ENCODE data around the gene BCL7A.

DNA sequence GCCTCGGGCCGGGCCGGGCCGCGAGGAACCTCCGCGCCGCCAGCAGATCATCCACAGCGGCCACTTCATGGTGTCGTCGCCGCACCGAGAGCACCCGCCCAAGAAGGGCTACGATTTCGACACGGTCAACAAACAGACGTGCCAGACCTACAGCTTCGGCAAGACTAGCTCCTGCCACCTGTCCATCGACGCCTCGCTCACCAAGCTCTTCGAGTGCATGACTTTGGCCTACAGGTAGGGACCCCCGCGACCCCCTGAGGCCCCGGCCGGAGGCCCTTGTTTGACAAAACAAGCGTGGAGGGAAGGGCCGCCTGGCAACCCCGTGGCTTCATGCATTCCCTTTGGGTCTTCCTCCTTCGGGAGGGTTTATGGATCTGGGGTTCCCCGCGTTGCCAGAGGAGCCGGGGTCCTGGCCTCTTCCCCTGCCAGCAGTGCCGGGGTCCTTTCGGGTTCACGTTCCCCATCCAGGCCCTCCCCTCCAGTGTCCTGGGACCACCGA, 57.4 kb downstream of the BCL7A start:
- no peak for TF ChIP-seq POLR2A (IDR thresholded peaks at IDR 0.05)
- TF ChIP-seq EP300 (IDR thresholded peaks at IDR 0.05; ENCODE audit: low read depth), result no peak
- TF ChIP-seq, protein P1, sequence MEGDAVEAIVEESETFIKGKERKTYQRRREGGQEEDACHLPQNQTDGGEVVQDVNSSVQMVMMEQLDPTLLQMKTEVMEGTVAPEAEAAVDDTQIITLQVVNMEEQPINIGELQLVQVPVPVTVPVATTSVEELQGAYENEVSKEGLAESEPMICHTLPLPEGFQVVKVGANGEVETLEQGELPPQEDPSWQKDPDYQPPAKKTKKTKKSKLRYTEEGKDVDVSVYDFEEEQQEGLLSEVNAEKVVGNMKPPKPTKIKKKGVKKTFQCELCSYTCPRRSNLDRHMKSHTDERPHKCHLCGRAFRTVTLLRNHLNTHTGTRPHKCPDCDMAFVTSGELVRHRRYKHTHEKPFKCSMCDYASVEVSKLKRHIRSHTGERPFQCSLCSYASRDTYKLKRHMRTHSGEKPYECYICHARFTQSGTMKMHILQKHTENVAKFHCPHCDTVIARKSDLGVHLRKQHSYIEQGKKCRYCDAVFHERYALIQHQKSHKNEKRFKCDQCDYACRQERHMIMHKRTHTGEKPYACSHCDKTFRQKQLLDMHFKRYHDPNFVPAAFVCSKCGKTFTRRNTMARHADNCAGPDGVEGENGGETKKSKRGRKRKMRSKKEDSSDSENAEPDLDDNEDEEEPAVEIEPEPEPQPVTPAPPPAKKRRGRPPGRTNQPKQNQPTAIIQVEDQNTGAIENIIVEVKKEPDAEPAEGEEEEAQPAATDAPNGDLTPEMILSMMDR (IDR thresholded peaks at IDR 0.05), result no peak
- no peak for TF ChIP-seq POLR2AphosphoS5 (IDR thresholded peaks at IDR 0.05)

Measured in transverse colon (tissue), 4 donors.